ENCODE data around the gene RSPO4. TPM values are rescaled to one million over a fixed set of nuclear protein-coding genes. Genes with fewer than 3 reads are reported as not detected.

Gene RSPO4
- total and polyA plus RNA-seq, 2 of the 13 experiments (the other 11 are each of a cell fraction or from before 2014, with no cell fraction given): not detected

GRCh38 chr20:995170-995569 lies 6.9 kb downstream of the RSPO4 start (continued):
- no peak for TF ChIP-seq HNF1B (CRISPR knock-in tag; IDR thresholded peaks at IDR 0.05)
- TF ChIP-seq ZNF652 (CRISPR knock-in tag; IDR thresholded peaks at IDR 0.05; ENCODE audit: borderline replicate concordance, low read depth): no peak
- TF ChIP-seq ZFP41 (CRISPR knock-in tag; IDR thresholded peaks at IDR 0.05; ENCODE audit: borderline replicate concordance): no peak
- no peak for TF ChIP-seq ZMAT5 (CRISPR knock-in tag; IDR thresholded peaks at IDR 0.05; ENCODE audit: borderline replicate concordance, low read depth)
- no peak for TF ChIP-seq ZNF549 (CRISPR knock-in tag; IDR thresholded peaks at IDR 0.05)
- no peak for TF ChIP-seq UBTF (CRISPR knock-in tag; IDR thresholded peaks at IDR 0.05)
- TF ChIP-seq ZNF772 (CRISPR knock-in tag; IDR thresholded peaks at IDR 0.05): no peak
- no peak for TF ChIP-seq ZNF704 (CRISPR knock-in tag; IDR thresholded peaks at IDR 0.05; ENCODE audit: borderline replicate concordance)
- no peak for TF ChIP-seq ZNF672 (CRISPR knock-in tag; IDR thresholded peaks at IDR 0.05)
- no peak for TF ChIP-seq MXD4 (CRISPR knock-in tag; IDR thresholded peaks at IDR 0.05)
- no peak for TF ChIP-seq TEF (CRISPR knock-in tag; IDR thresholded peaks at IDR 0.05)
